Measurements from ENCODE around the gene PLCG2.

DNA sequence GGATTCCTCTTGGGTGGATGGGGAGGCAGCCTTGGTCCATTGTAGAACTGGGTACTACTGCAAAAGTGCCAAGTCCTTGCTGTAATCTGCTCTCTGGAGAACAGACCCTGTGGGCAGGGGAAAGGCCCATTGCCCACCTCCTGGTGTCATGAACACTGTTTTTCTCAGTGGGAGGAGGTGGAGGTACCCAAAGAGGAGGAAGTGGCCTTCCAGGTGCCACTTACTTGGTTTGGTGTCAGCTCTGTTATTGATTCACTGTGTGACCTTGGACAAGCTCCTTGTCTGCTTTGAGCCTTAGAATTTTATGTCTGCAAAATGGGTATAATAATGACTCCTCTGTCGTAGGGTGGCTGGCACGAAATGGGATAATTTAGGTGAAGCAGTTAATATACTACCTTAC, 55.8 kb downstream of the PLCG2 start:
- TF ChIP-seq CTCF (IDR thresholded peaks at IDR 0.05) (no peak), ZFX (IDR thresholded peaks at IDR 0.05; ENCODE audit: borderline replicate concordance) (no peak)
